H1 (cell line): Measurements from ENCODE around the gene NR2F1. TPM values are rescaled to one million over a fixed set of nuclear protein-coding genes. Genes with fewer than 3 reads are reported as not detected.

Experiments
- BACH1 ChIP-seq: IDR thresholded peaks from 2 replicates; pipeline ENCODE4 v1.6.1; 2012; ENCODE audit warnings: low read length, improper control_type of control experiment
- CBX8 ChIP-seq: fragments of 300-800, 300-1000 bp; sonication (generic); IDR thresholded peaks from 2 replicates; pipeline ENCODE4 v1.7.1; 2016; ENCODE audit warnings: low read depth, low read length, borderline replicate concordance
- CEBPB ChIP-seq: IDR thresholded peaks from 2 replicates; pipeline ENCODE4 v1.6.1; 2012; ENCODE audit warnings: low read depth, low read length
- KDM4A ChIP-seq: IDR thresholded peaks from one replicate; pipeline ENCODE4 v1.7.1; 2012; ENCODE audit warnings: low read depth, mild to moderate bottlenecking, moderate library complexity, low read length, inconsistent platforms; ENCODE audit not compliant: severe bottlenecking
- NANOG ChIP-seq: IDR thresholded peaks from 2 replicates; pipeline ENCODE4 v1.6.1; 2011; ENCODE audit warnings: low read length, low read depth, mild to moderate bottlenecking, inconsistent platforms; ENCODE audit not compliant: insufficient read depth, poor library complexity, severe bottlenecking
- PHF8 ChIP-seq: fragments of 200-600 bp; sonication (generic); conservative IDR thresholded peaks from 2 replicates; pipeline ENCODE4 v1.7.1; 2012; ENCODE audit warnings: low read depth, mild to moderate bottlenecking, inconsistent platforms, low read length, moderate library complexity
- RAD21 ChIP-seq, 2 experiments: IDR thresholded peaks in 1 of 2; conservative IDR thresholded peaks in 1 of 2; 2 replicates each; pipeline ENCODE4 v1.6.1; 2011; ENCODE audit warnings: low read depth in 2 of 2, low read length in 2 of 2, improper control_type of control experiment in 1 of 2, inconsistent platforms in 1 of 2, mild to moderate bottlenecking in 1 of 2, moderate library complexity in 1 of 2
- RNF2 ChIP-seq: fragments of 200-900, 300-1000 bp; sonication (generic); IDR thresholded peaks from 2 replicates; pipeline ENCODE4 v1.7.1; 2016; ENCODE audit warnings: borderline replicate concordance, low read depth, mild to moderate bottlenecking, antibody characterized with exemption, low read length; ENCODE audit not compliant: poor library complexity, severe bottlenecking; ENCODE audit errors: missing control alignments
- SP1 ChIP-seq: IDR thresholded peaks from 2 replicates; pipeline ENCODE4 v1.6.1; 2011; ENCODE audit warnings: low read depth, low read length
- SP2 ChIP-seq: IDR thresholded peaks from 2 replicates; pipeline ENCODE4 v1.6.1; 2012; ENCODE audit warnings: mild to moderate bottlenecking, low read length, inconsistent platforms
- SP4 ChIP-seq: IDR thresholded peaks from 2 replicates; pipeline ENCODE4 v1.6.1; 2012; ENCODE audit warnings: low read length, inconsistent platforms
- TAF1 ChIP-seq: IDR thresholded peaks from 2 replicates; pipeline ENCODE4 v1.6.1; 2011; ENCODE audit warnings: mild to moderate bottlenecking, low read depth, low read length
- TCF12 ChIP-seq: IDR thresholded peaks from 2 replicates; pipeline ENCODE4 v1.6.1; 2011; ENCODE audit warnings: low read depth, mild to moderate bottlenecking, low read length
- TEAD4 ChIP-seq: IDR thresholded peaks from 2 replicates; pipeline ENCODE4 v1.6.1; 2012; ENCODE audit warnings: low read depth, low read length, inconsistent platforms, mixed read lengths
- polyA plus RNA-seq, 7 experiments: library from polyadenylated mRNA; depleted of rRNA in 3 of 7; stranded (reverse) in 5 of 7; unstranded in 2 of 7; fragments of >200 nt in 5 of 7; fragments of 200-250 nt in 2 of 7; gene quantifications; 1 replicate in 5 of 7; 2 replicates in 1 of 7; 4 replicates in 1 of 7; pipeline versions ENCODE4 v1.2.1 to v1.2.3, GENCODE V29; 2011 to 2013; ENCODE audit warnings: missing spikeins in 2 of 7, mixed read lengths in 2 of 7
- total RNA-seq: library from RNA; stranded (reverse); fragmentation: NEBNext Ultra II Directional; extraction: Animal tissue kit (Norgen Biotek cat#: 25700); gene quantifications from 2 replicates; pipeline ENCODE4 v1.2.1, GENCODE V29; 2021
- TF ChIP-seq, protein P1 (sequence below), 3 experiments: IDR thresholded peaks; 1 replicate in 2 of 3; 2 replicates in 1 of 3; pipeline versions ENCODE4 v1.5.1 to v1.6.1; 2011; ENCODE audit warnings: low read length in 3 of 3, mild to moderate bottlenecking in 3 of 3, inconsistent platforms in 2 of 3, low read depth in 1 of 3, moderate library complexity in 1 of 3; ENCODE audit not compliant: insufficient read depth in 1 of 3; ENCODE audit errors: control extremely low read depth in 1 of 3
- TF ChIP-seq, protein P2 (sequence below): IDR thresholded peaks from 2 replicates; pipeline ENCODE4 v1.6.1; 2012; ENCODE audit warnings: inconsistent platforms
- TF ChIP-seq, protein P3 (sequence below): IDR thresholded peaks from 2 replicates; pipeline ENCODE4 v1.6.1; 2012; ENCODE audit warnings: inconsistent platforms

The NR2F1 gene
- total and polyA plus RNA-seq, 2 of the 8 experiments (the other 6 are each of a cell fraction or from before 2014, with no cell fraction given), result not detected

DNA sequence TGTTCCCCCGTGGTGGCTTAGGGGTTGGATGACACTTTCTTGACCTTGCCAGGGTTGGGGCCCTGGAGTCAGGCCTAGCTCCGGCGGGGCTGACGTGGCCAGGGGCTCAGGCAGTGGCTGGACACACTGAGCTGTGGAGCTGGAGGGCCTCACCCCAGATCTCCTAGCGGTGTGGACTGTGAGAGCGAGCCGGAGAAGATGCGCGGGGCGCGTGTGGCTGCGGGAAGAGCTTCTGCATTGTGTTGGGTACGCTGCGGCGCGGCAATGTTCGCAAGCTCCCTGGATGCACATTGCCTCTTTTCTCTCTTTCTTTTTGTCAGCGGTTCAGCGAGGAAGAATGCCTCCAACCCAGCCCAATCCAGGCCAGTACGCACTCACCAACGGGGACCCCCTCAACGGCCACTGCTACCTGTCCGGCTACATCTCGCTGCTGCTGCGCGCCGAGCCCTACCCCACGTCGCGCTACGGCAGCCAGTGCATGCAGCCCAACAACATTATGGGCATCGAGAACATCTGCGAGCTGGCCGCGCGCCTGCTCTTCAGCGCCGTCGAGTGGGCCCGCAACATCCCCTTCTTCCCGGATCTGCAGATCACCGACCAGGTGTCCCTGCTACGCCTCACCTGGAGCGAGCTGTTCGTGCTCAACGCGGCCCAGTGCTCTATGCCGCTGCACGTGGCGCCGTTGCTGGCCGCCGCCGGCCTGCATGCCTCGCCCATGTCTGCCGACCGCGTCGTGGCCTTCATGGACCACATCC lies 4.8 kb downstream of the NR2F1 start (continued):
- TF ChIP-seq RNF2 (peak; percentile 100), CEBPB (no peak), SP1 (no peak), TAF1 (no peak), RAD21 (IDR thresholded peaks at IDR 0.05 in 1 of 2, conservative IDR thresholded peaks at IDR 0.05 in 1 of 2; ENCODE audit: low read depth in 2 of 2, low read length in 2 of 2) (no peak), SP2 (no peak), KDM4A (peak; percentile 42), BACH1 (no peak), TEAD4 (no peak), TCF12 (no peak), SP4 (no peak), CBX8 (peak; percentile 74), PHF8 (0 out of 2 replicates have a peak, but pooled peaks have one; percentile 27), NANOG (no peak)
- TF ChIP-seq, protein P1, sequence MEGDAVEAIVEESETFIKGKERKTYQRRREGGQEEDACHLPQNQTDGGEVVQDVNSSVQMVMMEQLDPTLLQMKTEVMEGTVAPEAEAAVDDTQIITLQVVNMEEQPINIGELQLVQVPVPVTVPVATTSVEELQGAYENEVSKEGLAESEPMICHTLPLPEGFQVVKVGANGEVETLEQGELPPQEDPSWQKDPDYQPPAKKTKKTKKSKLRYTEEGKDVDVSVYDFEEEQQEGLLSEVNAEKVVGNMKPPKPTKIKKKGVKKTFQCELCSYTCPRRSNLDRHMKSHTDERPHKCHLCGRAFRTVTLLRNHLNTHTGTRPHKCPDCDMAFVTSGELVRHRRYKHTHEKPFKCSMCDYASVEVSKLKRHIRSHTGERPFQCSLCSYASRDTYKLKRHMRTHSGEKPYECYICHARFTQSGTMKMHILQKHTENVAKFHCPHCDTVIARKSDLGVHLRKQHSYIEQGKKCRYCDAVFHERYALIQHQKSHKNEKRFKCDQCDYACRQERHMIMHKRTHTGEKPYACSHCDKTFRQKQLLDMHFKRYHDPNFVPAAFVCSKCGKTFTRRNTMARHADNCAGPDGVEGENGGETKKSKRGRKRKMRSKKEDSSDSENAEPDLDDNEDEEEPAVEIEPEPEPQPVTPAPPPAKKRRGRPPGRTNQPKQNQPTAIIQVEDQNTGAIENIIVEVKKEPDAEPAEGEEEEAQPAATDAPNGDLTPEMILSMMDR (IDR thresholded peaks at IDR 0.05; ENCODE audit: control extremely low read depth in 1 of 3, insufficient read depth in 1 of 3, low read depth in 1 of 3, low read length in 3 of 3), result no peak
- TF ChIP-seq, protein P2, sequence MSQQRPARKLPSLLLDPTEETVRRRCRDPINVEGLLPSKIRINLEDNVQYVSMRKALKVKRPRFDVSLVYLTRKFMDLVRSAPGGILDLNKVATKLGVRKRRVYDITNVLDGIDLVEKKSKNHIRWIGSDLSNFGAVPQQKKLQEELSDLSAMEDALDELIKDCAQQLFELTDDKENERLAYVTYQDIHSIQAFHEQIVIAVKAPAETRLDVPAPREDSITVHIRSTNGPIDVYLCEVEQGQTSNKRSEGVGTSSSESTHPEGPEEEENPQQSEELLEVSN, result peak; percentile 82
- TF ChIP-seq, protein P3, sequence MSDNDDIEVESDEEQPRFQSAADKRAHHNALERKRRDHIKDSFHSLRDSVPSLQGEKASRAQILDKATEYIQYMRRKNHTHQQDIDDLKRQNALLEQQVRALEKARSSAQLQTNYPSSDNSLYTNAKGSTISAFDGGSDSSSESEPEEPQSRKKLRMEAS, result peak; percentile 96
